Heart left ventricle (tissue), 13 donors: ENCODE results near the gene NANS.

ENCODE experiments used
- POLR2A ChIP-seq, 2 donors: fragments of 450-650 bp; IDR thresholded peaks; one replicate each; pipeline ENCODE4 v1.6.1; 2017; ENCODE audit warnings: antibody characterized with exemption in 2 of 2, mild to moderate bottlenecking in 2 of 2, moderate library complexity in 2 of 2
- TF ChIP-seq, protein P1 (sequence below), 12 donors: fragments of 200-600 bp; sonication (generic) in 4 of 12; IDR thresholded peaks; one replicate each; pipeline versions ENCODE4 v1.5.0 to v1.8.0; 2018 to 2022; ENCODE audit warnings: antibody characterized with exemption in 12 of 12, mild to moderate bottlenecking in 5 of 12
- donor health status: ischemic (EF 13 %, LVEDD 7.1; RV severe dilation, severe dysfunction).
- donor health status: DM: no; HTN: yes; CAD: no.
- donor health status: DM: no; HTN: no; CAD: no.
- donor health status: ischemic (EF 25% LVEDD 6.9; RV normal size, moderate dysfunction).
- donor health status: ischemic (EF 25% LVEDD 5.7; RV mildly dilated, moderate dysfunction).
- donor health status: ischemic (EF 35%, LVEDD 5.7; RV mildly dilated, moderate dysfunction).
- donor health status: nonischemic (EF 11% LVEDD 7.7; RV severe dilation, severe dysfunction).
- donor health status: DM: yes; HTN: yes; CAD: no.
- donor health status: PGD.
- donor health status: ischemic (EF 29% LVEDD 5.4; RV normal size, mild dysfunction).
- donor health status: nonischemic (EF 23%, LVEDD 6.1; RV moderate dilation, normal function).

DNA sequence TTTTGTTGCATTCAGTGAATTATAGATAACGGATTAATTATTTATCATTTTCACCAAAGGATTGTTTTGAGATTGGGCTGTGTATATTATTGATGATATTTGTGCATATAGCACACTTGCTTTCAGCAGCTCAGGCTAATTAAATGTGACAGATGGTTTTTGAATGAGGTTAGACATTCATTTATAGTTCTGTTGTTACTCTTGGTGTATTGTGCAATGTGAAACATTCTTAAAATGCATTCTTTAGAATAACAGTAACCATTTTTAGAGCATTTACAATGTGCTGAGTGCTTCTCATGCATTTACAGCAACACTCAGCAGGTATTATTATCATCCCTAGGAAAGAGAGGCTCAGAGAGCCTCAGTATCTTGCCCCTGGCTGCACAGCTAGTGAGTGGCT, 23.8 kb downstream of the NANS start:
- TF ChIP-seq, protein P1, sequence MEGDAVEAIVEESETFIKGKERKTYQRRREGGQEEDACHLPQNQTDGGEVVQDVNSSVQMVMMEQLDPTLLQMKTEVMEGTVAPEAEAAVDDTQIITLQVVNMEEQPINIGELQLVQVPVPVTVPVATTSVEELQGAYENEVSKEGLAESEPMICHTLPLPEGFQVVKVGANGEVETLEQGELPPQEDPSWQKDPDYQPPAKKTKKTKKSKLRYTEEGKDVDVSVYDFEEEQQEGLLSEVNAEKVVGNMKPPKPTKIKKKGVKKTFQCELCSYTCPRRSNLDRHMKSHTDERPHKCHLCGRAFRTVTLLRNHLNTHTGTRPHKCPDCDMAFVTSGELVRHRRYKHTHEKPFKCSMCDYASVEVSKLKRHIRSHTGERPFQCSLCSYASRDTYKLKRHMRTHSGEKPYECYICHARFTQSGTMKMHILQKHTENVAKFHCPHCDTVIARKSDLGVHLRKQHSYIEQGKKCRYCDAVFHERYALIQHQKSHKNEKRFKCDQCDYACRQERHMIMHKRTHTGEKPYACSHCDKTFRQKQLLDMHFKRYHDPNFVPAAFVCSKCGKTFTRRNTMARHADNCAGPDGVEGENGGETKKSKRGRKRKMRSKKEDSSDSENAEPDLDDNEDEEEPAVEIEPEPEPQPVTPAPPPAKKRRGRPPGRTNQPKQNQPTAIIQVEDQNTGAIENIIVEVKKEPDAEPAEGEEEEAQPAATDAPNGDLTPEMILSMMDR (IDR thresholded peaks at IDR 0.05) = no peak
- TF ChIP-seq POLR2A (IDR thresholded peaks at IDR 0.05) = no peak
